Measurements from ENCODE around the gene HTR4.

- peak in 1 of 4 experiments; percentile 18 for TF ChIP-seq CTCF (IDR thresholded peaks at IDR 0.05)
- TF ChIP-seq POLR2A (IDR thresholded peaks at IDR 0.05) = no peak
- TF ChIP-seq EP300 (IDR thresholded peaks at IDR 0.05) = no peak
- no peak for TF ChIP-seq POLR2AphosphoS5 (IDR thresholded peaks at IDR 0.05)
These were observed 171.4 kb downstream of the HTR4 start for GRCh38 chr5:148482697-148483462.

All from sigmoid colon (tissue), 4 donors.